Pancreas (tissue), 10 donors: Measurements from ENCODE around the gene TMEM217. TPM values are rescaled to one million over a fixed set of nuclear protein-coding genes. Genes with fewer than 3 reads are reported as not detected.

ENCODE experiments used
- ATAC-seq, 4 donors: fragments of 200-7000 bp; cut with Tn5 transposase; one replicate each; pipeline versions ENCODE4 v1.8.0 to v1.9.1; 2020; ENCODE audit warnings: mild to moderate bottlenecking in 4 of 4, moderate library complexity in 4 of 4
- DNase-seq, 6 donors: peaks; one replicate each; pipeline ENCODE4 v3.0.0-alpha.2; 2020
- FAIRE-seq: peaks from 2 replicates; lab custom pipeline; 2012; peaks lifted over from hg19 to GRCh38; lab: Jason Lieb, UNC
- H3K27ac ChIP-seq, 4 donors: fragments of 200-600 bp; sonication (generic); 1 replicate in 3 of 4; 2 replicates in 1 of 4; pipeline versions ENCODE4 v1.5.0 to v1.8.0; 2020
- H3K27me3 ChIP-seq, 4 donors: fragments of 200-600 bp; one replicate each; pipeline ENCODE4 v1.8.0; 2021
- H3K36me3 ChIP-seq, 3 donors: fragments of 200-600 bp; sonication (generic) in 1 of 3; one replicate each; pipeline versions ENCODE4 v1.5.0 to v1.8.0; 2020 to 2021
- H3K4me1 ChIP-seq, 3 donors: fragments of 200-600 bp; one replicate each; pipeline ENCODE4 v1.8.0; 2021
- H3K4me3 ChIP-seq, 4 donors: fragments of 200-600 bp; sonication (generic) in 2 of 4; one replicate each; pipeline versions ENCODE4 v1.5.0 to v1.8.0; 2020 to 2021
- H3K9me3 ChIP-seq, 4 donors: fragments of 200-600 bp; one replicate each; pipeline ENCODE4 v1.8.0; 2021
- CTCF ChIP-seq, 4 donors: fragments of 200-600 bp; sonication (generic) in 3 of 4; IDR thresholded peaks; one replicate each; pipeline versions ENCODE4 v1.5.0 to v1.8.0; 2021; ENCODE audit warnings: antibody characterized with exemption in 4 of 4
- WGBS, 2 donors: extraction: QIAGEN DNeasy Blood & Tissue Kit; methylation state at CpG; one replicate each; pipeline ENCODE4 v1.1.7; 2013; 5-methylcytosine and 5-hydroxymethylcytosine counted together
- intact Hi-C, 3 donors: fragments of 100-400 bp; cut with DNase I; formaldehyde crosslinking; loops; one replicate each; pipeline versions ENCODE4 v1.11.1 to v1.14.2; 2022
- polyA plus RNA-seq, 2 donors: library from polyadenylated mRNA; stranded (reverse); fragments of 200-250 nt; gene quantifications; one replicate each; pipeline ENCODE4 v1.2.3, GENCODE V29; 2013
- total RNA-seq, 6 donors: library from RNA; stranded (reverse); fragmentation: NEBNext Ultra II Directional in 4 of 6; extraction: Animal tissue kit (Norgen Biotek cat#: 25700) in 4 of 6; gene quantifications; one replicate each; pipeline versions ENCODE4 v1.2.1 to v1.2.4, GENCODE V29; 2021 to 2023
- donor health status: healthy with polysubstance abuse.
- donor health status: DM: no; HTN: no; CAD: no; lungs with moderate emphysema.
- donor health status: DM: no; HTN: no; CAD: no.
- donor health status: control.
- donor health status: control.
- donor health status: Bipolar disorder and iron deficiency.
- donor health status: DM: yes; HTN: yes; CAD: no.
- donor health status: DM: no; HTN: no; CAD: no.
- donor health status: DM: no; HTN: no; CAD: no.
- donor health status: DM: yes; HTN: yes; CAD: no.

Gene TMEM217
- total and polyA plus RNA-seq, 8 donors = 0.19 to 2.1 (median 1.3) TPM

- WGBS, 2 donors = 63 to 64% methylated on average over 4 of the region's 4 CpGs
- H3K4me3 ChIP-seq = no peak overlapping the region
- intact Hi-C loops = no loop called here
- no peaks in the 10 kb centered on the region for H3K36me3 ChIP-seq
- H3K4me1 ChIP-seq = peaks cover 0 to 4% (median 0%) of the 10 kb centered on the region in 3 donors
- no peak for FAIRE-seq
- no peak overlapping the region for H3K27ac ChIP-seq
- no peak for DNase-seq
- H3K27me3 ChIP-seq = no peaks in the 10 kb centered on the region
- H3K9me3 ChIP-seq = no peaks in the 10 kb centered on the region
- ATAC-seq = no peak
- TF ChIP-seq CTCF (IDR thresholded peaks at IDR 0.05) = no peak
Observed at GRCh38 chr6:37162740-37163139, 95.2 kb downstream of the TMEM217 start.

Other genes with a start within 250 kb of the TMEM217 start
- gene PIM1, start 88.0 kb downstream of the TMEM217 start, total RNA-seq = 10 to 100 TPM in 4 of 6 donors, 1 to 10 TPM in 2; 7.5 to 25.3 (median 14.1) TPM
- gene PIM1, start 88.0 kb downstream of the TMEM217 start, polyA plus RNA-seq = 10 to 100 TPM; 11.3 to 15.1 TPM
- 1 to 10 TPM; 5.1 to 9.0 (median 6.3) TPM for gene TBC1D22B, start 372 bp downstream of the TMEM217 start, total RNA-seq
- gene TBC1D22B, start 372 bp downstream of the TMEM217 start, polyA plus RNA-seq = 1 to 10 TPM; 4.3 to 6.6 TPM
- 1 to 10 TPM; 3.9 to 8.2 (median 5.5) TPM for gene RNF8, start 95.8 kb upstream of the TMEM217 start, total RNA-seq
- 1 to 10 TPM; 5.8 to 8.5 TPM for gene RNF8, start 95.8 kb upstream of the TMEM217 start, polyA plus RNA-seq
- gene CMTR1, start 175.1 kb upstream of the TMEM217 start, total RNA-seq = 10 to 100 TPM; 13.4 to 21.9 (median 16.2) TPM
- gene CMTR1, start 175.1 kb upstream of the TMEM217 start, polyA plus RNA-seq = 10 to 100 TPM; 17.1 to 31.0 TPM
- 10 to 100 TPM in 1 of 6 donors, 1 to 10 TPM in 5; 4.3 to 11.5 (median 5.5) TPM for gene CCDC167, start 241.7 kb upstream of the TMEM217 start, total RNA-seq
- gene CCDC167, start 241.7 kb upstream of the TMEM217 start, polyA plus RNA-seq = 10 to 100 TPM; 12.1 to 12.4 TPM